Kidney epithelial cell (primary cell): ENCODE data around the gene GNLY. TPM values are rescaled to one million over a fixed set of nuclear protein-coding genes. Genes with fewer than 3 reads are reported as not detected.

Experiments
- DNase-seq: peaks from one replicate; pipeline ENCODE4 v3.0.0-alpha.2; 2010; ENCODE audit warnings: low read depth
- H3K27me3 ChIP-seq: 2 replicates; pipeline ENCODE4 v1.6.0; 2011; ENCODE audit warnings: low read length; ENCODE audit not compliant: control insufficient read depth, insufficient read depth
- H3K36me3 ChIP-seq: 2 replicates; pipeline ENCODE4 v1.5.1; 2011; ENCODE audit warnings: low read length; ENCODE audit not compliant: control insufficient read depth, insufficient read depth
- H3K4me3 ChIP-seq: 2 replicates; pipeline ENCODE4 v1.5.1; 2011; ENCODE audit warnings: low read depth, mild to moderate bottlenecking, control low read depth, low read length
- total RNA-seq: library from RNA; depleted of rRNA; stranded (reverse); fragments of >200 nt; gene quantifications from 2 replicates; pipeline ENCODE4 v1.2.3, GENCODE V29; 2015
- TF ChIP-seq, protein P1 (sequence below): IDR thresholded peaks from 2 replicates; pipeline ENCODE4 v1.5.1; 2011; ENCODE audit warnings: mild to moderate bottlenecking, moderate library complexity, low read length, control low read depth, inconsistent platforms; ENCODE audit not compliant: insufficient read depth, poor library complexity, severe bottlenecking

Gene GNLY
- total RNA-seq, 1 donor from 2014 or later = not detected

DNA sequence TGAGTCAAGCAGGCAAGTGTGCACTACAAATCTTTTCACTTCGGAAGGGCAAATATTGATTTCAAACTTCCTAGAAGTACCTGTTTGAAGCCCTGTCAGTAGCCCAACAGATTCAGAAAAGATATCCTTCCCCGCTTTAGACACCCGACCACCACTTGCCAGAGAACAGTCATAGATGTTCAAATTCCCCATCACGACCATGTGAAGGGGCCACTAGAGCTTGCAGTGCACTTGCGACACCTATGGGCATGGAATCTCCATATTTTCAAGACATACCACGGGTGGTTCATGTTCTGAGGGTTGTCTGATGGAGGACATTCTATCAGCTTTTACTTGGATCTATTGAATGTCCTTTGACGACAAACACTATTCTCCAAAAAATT lies 23.8 kb downstream of the GNLY start:
- Histone ChIP-seq H3K4me3 (no peak overlapping the region), H3K36me3 (no peaks in the 10 kb centered on the region), H3K27me3 (peaks cover 12% of the 10 kb centered on the region)
- TF ChIP-seq, protein P1, sequence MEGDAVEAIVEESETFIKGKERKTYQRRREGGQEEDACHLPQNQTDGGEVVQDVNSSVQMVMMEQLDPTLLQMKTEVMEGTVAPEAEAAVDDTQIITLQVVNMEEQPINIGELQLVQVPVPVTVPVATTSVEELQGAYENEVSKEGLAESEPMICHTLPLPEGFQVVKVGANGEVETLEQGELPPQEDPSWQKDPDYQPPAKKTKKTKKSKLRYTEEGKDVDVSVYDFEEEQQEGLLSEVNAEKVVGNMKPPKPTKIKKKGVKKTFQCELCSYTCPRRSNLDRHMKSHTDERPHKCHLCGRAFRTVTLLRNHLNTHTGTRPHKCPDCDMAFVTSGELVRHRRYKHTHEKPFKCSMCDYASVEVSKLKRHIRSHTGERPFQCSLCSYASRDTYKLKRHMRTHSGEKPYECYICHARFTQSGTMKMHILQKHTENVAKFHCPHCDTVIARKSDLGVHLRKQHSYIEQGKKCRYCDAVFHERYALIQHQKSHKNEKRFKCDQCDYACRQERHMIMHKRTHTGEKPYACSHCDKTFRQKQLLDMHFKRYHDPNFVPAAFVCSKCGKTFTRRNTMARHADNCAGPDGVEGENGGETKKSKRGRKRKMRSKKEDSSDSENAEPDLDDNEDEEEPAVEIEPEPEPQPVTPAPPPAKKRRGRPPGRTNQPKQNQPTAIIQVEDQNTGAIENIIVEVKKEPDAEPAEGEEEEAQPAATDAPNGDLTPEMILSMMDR = no peak
- no peak for DNase-seq

DNA sequence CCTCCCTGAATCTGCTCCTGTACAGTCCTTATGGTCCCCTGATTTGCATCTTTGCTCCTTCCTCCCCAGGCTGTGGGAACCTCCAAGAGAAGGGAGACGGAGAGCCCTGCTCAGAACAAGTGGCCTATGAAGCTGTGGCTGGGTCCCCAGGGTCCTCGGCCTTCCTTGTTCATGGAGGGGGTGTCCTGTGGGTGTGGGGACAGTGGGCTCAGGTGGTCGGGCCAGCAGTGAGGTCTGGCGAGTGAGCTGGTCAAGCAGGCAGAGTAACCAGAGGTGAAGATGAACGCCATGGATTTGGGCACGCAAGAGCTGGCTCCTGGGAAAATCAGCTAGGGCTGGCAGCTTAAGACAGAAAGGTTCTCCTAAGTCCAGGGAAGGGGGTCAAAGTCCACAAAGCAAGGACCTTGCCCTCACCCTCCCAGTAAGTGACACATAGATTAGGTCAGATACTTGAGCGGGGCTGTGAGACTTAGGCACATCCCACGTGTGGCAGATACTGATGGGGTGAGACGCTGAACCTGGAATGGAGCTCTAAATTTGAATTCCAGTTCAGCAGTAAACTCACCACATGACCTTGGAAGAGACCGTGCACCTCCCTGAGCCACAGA lies 24.8 kb downstream of the GNLY start:
- Histone ChIP-seq H3K4me3 (no peak overlapping the region), H3K36me3 (no peaks in the 10 kb centered on the region), H3K27me3 (peaks cover 12% of the 10 kb centered on the region)
- no peak for DNase-seq
- TF ChIP-seq, protein P1 = no peak

DNA sequence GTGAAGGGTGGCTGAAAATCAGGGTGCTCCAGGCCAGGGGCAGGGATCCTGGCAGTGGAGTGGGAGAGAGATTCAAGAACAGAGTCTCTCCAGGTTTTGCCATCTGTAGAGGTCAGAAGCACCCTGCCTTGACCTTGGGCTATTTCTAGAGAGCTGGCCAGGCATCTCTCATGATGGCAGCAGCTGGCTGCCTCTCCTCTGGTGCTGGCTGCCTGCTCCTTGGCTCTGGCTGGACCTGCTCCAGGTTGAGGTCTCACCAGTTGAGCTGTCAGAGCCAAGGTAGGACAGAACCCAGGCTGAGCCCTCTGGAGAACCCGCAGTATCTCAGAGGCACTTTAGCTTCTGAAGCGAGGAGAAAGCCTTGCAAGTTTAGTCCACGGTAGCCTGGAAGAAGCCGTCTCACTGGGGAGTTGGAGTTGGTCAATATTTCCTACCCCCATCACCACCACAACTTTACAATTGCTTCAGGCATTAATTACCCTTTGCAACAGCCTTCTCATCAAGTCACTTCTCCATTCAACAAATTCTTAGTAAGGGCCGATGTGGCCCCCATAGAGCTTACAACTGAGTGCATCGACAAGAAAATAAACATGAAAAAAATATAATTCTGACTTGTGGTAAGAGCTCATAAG lies 25.6 kb downstream of the GNLY start:
- TF ChIP-seq, protein P1 = no peak
- Histone ChIP-seq H3K27me3 (peaks cover 12% of the 10 kb centered on the region), H3K36me3 (no peaks in the 10 kb centered on the region), H3K4me3 (no peak overlapping the region)
- DNase-seq = no peak

DNA sequence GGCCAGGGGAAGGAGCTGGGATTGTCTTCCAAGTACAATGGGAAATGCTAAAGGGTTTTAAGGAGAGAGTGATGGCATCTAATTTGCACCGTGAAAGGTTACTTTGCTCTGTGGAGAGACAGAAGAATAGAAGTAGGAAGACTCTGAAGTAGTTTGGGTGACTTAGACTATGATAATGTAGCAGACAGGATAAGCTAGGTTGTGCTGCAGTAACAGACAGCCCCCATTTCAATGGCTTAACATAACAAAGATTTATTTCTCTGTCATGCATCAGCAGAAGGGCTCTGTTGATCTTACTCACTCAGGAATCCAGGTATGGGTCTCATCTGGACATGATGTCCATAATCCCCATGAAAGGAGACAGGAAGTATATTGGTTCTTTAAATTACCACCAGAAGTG lies 26.4 kb downstream of the GNLY start:
- Histone ChIP-seq H3K27me3 (peaks cover 16% of the 10 kb centered on the region), H3K4me3 (no peak overlapping the region), H3K36me3 (no peaks in the 10 kb centered on the region)
- TF ChIP-seq, protein P1 = no peak
- DNase-seq = no peak

DNA sequence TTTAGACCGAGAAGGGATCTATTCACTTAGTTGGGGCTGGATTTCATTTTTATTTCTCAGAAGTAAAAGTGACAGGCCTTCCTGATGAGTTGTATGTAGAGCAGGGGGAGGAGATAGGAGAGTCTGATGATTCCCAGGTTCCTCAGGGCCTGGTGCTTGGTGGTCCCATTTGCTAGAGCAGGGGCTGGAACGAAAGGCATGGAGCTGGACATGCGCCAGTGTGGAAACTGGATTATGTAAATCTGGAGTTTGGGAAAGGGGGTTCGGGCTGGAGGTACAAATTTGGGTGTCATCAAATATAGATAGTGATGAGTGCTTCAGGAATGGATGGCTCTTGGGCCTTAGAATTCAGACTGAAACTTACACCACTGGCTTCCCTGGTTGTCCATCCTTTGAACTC lies 27.5 kb downstream of the GNLY start:
- Histone ChIP-seq H3K4me3 (no peak overlapping the region), H3K27me3 (peaks cover 13% of the 10 kb centered on the region), H3K36me3 (no peaks in the 10 kb centered on the region)
- TF ChIP-seq, protein P1 = no peak
- DNase-seq = no peak

DNA sequence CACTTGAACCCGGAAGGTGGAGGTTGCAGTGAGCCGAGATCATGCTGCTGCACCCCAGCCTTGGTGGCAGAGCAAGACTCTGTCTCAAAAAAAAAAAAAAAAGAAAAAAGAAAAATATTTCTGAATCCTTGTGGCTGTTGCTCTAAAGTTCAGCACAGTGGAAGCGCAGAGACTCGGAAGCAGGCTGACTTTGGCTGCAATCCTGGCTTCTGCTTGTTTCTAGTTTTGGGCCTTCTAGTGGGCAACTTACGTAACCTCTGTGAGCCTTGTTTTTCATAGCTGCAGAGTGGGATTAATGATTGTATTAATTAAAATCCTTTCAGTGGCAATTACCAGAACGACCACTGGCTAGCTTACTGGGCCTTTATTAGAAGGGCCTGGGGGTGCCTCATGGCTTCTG lies 28.4 kb downstream of the GNLY start:
- TF ChIP-seq, protein P1 = no peak
- Histone ChIP-seq H3K4me3 (no peak overlapping the region), H3K36me3 (no peaks in the 10 kb centered on the region), H3K27me3 (peaks cover 13% of the 10 kb centered on the region)
- no peak for DNase-seq
